ENCODE data around the gene CD44. TPM values are rescaled to one million over a fixed set of nuclear protein-coding genes. Genes with fewer than 3 reads are reported as not detected.

The CD44 gene
- total and polyA plus RNA-seq, 10 of the 15 experiments (the other 5 are each of a cell fraction or from before 2014, with no cell fraction given), result 57.1 to 293 (median 120) TPM

DNA sequence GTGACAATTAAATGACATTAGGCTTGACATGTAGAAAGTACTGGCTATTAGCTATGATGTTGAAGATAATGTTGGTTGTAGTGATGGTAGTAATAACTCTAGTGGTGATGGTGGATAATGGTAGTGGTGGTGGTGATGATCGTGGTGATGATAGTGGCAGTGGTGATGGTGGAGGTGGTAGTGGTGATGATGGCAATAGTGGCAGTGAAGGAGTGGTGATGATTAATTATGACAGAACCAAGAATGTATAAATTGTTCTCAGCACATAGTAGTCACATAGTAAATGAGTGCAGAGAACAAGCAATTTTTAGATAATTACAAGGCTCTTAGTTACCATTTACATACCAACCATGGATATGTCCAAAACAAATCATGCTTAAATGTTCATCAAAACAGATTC, 5.3 kb upstream of the CD44 start:
- no peak overlapping the region for H3K4me3 ChIP-seq
- ChIA-PET SMC1A (ENCODE audit: uncharacterized antibody, unreplicated experiment) (interaction anchor here (0.8 to 2.3 kb wide), 8 partner anchors 8 to 127 kb away, joined by 3 to 9 read pairs (median 4); no protein-coding TSS in a partner anchor), RAD21 (ENCODE audit: unreplicated experiment) (no interaction called here), POLR2A (interaction anchor here (1.5 kb wide), 1 partner anchor 125 kb away, joined by 5 read pairs; no protein-coding TSS in a partner anchor), CTCF (interaction anchor here (1.1 to 1.3 kb wide), 2 partner anchors 10 to 93 kb away, joined by 3 read pairs; no protein-coding TSS in a partner anchor)
- intact Hi-C loops (cut with micrococcal nuclease; ENCODE audit: unreplicated experiment), result no loop called here
- ATAC-seq, result no peak
- no peak for FAIRE-seq
- peaks cover 26% of the 10 kb centered on the region for H3K4me1 ChIP-seq (ENCODE audit: control insufficient read depth, insufficient read depth, low read length)
- no peaks in the 10 kb centered on the region for H3K9me3 ChIP-seq (replicated peaks; ENCODE audit: control insufficient read depth, insufficient read depth, low read length)
- no peaks in the 10 kb centered on the region for H3K27me3 ChIP-seq (replicated peaks in 1 of 2; ENCODE audit: control insufficient read depth in 2 of 2, insufficient read depth in 2 of 2, low read length in 1 of 2)
- 89% methylated on average over 1 of the region's 1 CpG for WGBS (ENCODE audit: insufficient coverage, insufficient replicate concordance, low lambda C conversion rate, missing lambda C conversion rate)
- no peak overlapping the region for H2AFZ ChIP-seq (ENCODE audit: control insufficient read depth, low read depth, low read length)
- no TSS peak for BruUV-seq (replicated peaks)
- H3K4me2 ChIP-seq (ENCODE audit: control insufficient read depth, insufficient read depth), result no peak overlapping the region
- in situ Hi-C loops (cut with MboI), result no loop called here
- H3K36me3 ChIP-seq (ENCODE audit: control insufficient read depth in 2 of 2, insufficient read depth in 2 of 2, low read length in 1 of 2), result no peaks in the 10 kb centered on the region
- peaks cover 3% of the 10 kb centered on the region; the same call in 1 of the 2 replicates for H3K79me2 ChIP-seq (ENCODE audit: control insufficient read depth, insufficient read depth, low read length)
- H3K27ac ChIP-seq (ENCODE audit: control insufficient read depth, insufficient read depth), result no peak overlapping the region
- no peak for DNase-seq (ENCODE audit: low read depth, low spot score)
- no peak overlapping the region for H3K9ac ChIP-seq (ENCODE audit: control insufficient read depth, insufficient read depth, low read length)
- no peaks in the 10 kb centered on the region for H4K20me1 ChIP-seq (ENCODE audit: control insufficient read depth, insufficient read depth)
- no peak for TF ChIP-seq RAD51 (IDR thresholded peaks at IDR 0.05)
- no peak for TF ChIP-seq PML (IDR thresholded peaks at IDR 0.05; ENCODE audit: low read length)
- TF ChIP-seq ZBED1 (IDR thresholded peaks at IDR 0.05; ENCODE audit: borderline replicate concordance), result no peak
- TF ChIP-seq, protein P1, sequence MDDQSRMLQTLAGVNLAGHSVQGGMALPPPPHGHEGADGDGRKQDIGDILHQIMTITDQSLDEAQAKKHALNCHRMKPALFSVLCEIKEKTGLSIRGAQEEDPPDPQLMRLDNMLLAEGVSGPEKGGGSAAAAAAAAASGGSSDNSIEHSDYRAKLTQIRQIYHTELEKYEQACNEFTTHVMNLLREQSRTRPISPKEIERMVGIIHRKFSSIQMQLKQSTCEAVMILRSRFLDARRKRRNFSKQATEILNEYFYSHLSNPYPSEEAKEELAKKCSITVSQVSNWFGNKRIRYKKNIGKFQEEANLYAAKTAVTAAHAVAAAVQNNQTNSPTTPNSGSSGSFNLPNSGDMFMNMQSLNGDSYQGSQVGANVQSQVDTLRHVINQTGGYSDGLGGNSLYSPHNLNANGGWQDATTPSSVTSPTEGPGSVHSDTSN (IDR thresholded peaks at IDR 0.05; ENCODE audit: insufficient replicate concordance, low read depth, low read length), result no peak
- TF ChIP-seq, protein P2, sequence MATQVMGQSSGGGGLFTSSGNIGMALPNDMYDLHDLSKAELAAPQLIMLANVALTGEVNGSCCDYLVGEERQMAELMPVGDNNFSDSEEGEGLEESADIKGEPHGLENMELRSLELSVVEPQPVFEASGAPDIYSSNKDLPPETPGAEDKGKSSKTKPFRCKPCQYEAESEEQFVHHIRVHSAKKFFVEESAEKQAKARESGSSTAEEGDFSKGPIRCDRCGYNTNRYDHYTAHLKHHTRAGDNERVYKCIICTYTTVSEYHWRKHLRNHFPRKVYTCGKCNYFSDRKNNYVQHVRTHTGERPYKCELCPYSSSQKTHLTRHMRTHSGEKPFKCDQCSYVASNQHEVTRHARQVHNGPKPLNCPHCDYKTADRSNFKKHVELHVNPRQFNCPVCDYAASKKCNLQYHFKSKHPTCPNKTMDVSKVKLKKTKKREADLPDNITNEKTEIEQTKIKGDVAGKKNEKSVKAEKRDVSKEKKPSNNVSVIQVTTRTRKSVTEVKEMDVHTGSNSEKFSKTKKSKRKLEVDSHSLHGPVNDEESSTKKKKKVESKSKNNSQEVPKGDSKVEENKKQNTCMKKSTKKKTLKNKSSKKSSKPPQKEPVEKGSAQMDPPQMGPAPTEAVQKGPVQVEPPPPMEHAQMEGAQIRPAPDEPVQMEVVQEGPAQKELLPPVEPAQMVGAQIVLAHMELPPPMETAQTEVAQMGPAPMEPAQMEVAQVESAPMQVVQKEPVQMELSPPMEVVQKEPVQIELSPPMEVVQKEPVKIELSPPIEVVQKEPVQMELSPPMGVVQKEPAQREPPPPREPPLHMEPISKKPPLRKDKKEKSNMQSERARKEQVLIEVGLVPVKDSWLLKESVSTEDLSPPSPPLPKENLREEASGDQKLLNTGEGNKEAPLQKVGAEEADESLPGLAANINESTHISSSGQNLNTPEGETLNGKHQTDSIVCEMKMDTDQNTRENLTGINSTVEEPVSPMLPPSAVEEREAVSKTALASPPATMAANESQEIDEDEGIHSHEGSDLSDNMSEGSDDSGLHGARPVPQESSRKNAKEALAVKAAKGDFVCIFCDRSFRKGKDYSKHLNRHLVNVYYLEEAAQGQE (IDR thresholded peaks at IDR 0.05; ENCODE audit: low read depth, low read length), result no peak
- TF ChIP-seq POLR2AphosphoS5 (IDR thresholded peaks at IDR 0.05; ENCODE audit: low read length), result no peak
- TF ChIP-seq, protein P3, sequence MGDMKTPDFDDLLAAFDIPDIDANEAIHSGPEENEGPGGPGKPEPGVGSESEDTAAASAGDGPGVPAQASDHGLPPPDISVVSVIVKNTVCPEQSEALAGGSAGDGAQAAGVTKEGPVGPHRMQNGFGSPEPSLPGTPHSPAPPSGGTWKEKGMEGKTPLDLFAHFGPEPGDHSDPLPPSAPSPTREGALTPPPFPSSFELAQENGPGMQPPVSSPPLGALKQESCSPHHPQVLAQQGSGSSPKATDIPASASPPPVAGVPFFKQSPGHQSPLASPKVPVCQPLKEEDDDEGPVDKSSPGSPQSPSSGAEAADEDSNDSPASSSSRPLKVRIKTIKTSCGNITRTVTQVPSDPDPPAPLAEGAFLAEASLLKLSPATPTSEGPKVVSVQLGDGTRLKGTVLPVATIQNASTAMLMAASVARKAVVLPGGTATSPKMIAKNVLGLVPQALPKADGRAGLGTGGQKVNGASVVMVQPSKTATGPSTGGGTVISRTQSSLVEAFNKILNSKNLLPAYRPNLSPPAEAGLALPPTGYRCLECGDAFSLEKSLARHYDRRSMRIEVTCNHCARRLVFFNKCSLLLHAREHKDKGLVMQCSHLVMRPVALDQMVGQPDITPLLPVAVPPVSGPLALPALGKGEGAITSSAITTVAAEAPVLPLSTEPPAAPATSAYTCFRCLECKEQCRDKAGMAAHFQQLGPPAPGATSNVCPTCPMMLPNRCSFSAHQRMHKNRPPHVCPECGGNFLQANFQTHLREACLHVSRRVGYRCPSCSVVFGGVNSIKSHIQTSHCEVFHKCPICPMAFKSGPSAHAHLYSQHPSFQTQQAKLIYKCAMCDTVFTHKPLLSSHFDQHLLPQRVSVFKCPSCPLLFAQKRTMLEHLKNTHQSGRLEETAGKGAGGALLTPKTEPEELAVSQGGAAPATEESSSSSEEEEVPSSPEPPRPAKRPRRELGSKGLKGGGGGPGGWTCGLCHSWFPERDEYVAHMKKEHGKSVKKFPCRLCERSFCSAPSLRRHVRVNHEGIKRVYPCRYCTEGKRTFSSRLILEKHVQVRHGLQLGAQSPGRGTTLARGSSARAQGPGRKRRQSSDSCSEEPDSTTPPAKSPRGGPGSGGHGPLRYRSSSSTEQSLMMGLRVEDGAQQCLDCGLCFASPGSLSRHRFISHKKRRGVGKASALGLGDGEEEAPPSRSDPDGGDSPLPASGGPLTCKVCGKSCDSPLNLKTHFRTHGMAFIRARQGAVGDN (IDR thresholded peaks at IDR 0.05), result no peak
- TF ChIP-seq IRF5 (IDR thresholded peaks at IDR 0.05; ENCODE audit: borderline replicate concordance), result no peak
- no peak for TF ChIP-seq CTCF (IDR thresholded peaks at IDR 0.05 in 2 of 3, conservative IDR thresholded peaks at IDR 0.05 in 1 of 3; ENCODE audit: control insufficient read depth in 2 of 3, extremely low read depth in 1 of 3, insufficient read depth in 1 of 3, low read depth in 3 of 3, low read length in 3 of 3)
- TF ChIP-seq POLR2AphosphoS2 (IDR thresholded peaks at IDR 0.05; ENCODE audit: low read depth, low read length), result no peak
- TF ChIP-seq NR2C1 (IDR thresholded peaks at IDR 0.05), result no peak

Data from GM12878 (cell line).